ENCODE results near the gene FOXK1.

GRCh38 chr7:4763091-4763793 is 81.1 kb downstream of the FOXK1 start:
- no peak for TF ChIP-seq EZH2 (IDR thresholded peaks at IDR 0.05; ENCODE audit: insufficient read depth, low read length)
- no peak for TF ChIP-seq CTCF (IDR thresholded peaks at IDR 0.05; ENCODE audit: insufficient read depth, low read depth, low read length)
